8988T (cell line): ENCODE results near the gene HIVEP2.
"Not testable (repeated sequence)": the region's sequence is repeated elsewhere in the genome, so short reads cannot be mapped to it uniquely, and the experiment has no call there.

ENCODE experiments used
- DNase-seq: peaks from one replicate; pipeline ENCODE4 v3.0.0; 2011

The HIVEP2 gene, protein sequence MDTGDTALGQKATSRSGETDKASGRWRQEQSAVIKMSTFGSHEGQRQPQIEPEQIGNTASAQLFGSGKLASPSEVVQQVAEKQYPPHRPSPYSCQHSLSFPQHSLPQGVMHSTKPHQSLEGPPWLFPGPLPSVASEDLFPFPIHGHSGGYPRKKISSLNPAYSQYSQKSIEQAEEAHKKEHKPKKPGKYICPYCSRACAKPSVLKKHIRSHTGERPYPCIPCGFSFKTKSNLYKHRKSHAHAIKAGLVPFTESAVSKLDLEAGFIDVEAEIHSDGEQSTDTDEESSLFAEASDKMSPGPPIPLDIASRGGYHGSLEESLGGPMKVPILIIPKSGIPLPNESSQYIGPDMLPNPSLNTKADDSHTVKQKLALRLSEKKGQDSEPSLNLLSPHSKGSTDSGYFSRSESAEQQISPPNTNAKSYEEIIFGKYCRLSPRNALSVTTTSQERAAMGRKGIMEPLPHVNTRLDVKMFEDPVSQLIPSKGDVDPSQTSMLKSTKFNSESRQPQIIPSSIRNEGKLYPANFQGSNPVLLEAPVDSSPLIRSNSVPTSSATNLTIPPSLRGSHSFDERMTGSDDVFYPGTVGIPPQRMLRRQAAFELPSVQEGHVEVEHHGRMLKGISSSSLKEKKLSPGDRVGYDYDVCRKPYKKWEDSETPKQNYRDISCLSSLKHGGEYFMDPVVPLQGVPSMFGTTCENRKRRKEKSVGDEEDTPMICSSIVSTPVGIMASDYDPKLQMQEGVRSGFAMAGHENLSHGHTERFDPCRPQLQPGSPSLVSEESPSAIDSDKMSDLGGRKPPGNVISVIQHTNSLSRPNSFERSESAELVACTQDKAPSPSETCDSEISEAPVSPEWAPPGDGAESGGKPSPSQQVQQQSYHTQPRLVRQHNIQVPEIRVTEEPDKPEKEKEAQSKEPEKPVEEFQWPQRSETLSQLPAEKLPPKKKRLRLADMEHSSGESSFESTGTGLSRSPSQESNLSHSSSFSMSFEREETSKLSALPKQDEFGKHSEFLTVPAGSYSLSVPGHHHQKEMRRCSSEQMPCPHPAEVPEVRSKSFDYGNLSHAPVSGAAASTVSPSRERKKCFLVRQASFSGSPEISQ (N-terminal part only)

DNA sequence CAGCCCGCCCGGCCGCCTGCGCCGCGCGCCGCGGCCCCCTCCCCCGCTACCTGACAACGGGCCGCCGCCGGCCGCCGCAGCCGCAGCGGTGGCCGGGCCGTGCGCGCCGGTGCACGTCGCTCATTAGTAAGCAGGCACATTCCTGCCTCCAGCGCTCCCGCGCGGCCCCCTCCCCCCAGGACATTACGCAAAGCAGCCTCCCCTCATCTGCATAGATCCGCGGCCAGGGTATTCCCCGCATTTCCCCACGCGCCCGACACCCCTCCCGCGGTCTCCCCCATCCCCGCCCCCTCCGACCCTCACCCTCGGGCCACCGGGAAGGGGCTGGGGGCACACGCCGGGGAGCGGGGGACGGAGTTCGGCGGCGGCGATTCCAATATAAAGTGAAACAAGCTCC is at the start of gene HIVEP2:
Gene HIVEP2, minus strand, starts transcription at position 128 of the 397 bp plus-strand sequence. CDS start 170,438 bp downstream, outside the sequence.
- peak; percentile 66 for DNase-seq

DNA sequence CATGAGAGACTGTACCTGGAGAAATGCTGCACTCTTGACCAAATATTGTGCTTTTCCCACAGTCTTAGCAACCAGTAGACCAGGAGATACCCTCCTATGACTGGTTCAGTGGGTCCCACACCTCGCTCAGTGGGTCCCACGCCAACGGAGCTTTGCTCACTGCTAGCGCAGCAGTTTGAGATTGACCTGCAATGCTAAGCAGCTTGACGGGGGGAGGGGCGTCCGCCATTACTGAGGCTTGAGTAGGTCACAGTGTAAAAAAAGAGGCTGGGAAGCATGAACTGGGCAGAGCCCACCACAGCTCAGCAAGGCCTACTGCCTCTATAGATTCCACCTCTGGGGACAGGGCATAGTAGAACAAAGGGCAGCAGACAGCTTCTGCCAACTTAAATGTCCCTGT is 49.0 kb upstream of the HIVEP2 start:
- DNase-seq: no peak

DNA sequence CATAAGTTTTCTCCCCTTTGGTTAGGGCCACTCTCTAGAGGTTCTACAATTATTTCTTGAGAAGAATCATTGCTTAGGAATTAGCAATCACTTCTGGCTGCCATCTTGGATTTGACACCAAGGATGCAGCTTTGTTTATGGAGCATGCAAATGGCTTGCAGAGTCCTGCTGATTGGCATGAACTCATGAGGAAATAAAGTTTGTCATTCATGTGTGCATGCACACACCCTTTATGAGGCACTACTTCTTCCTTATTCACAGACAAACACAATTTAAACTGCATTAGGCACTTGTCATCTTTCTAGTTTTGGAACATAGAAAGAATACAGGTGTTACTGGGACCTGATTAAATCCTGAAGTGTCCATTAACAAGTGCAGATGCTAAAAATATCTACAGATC is 42.5 kb upstream of the HIVEP2 start:
- no peak for DNase-seq

DNA sequence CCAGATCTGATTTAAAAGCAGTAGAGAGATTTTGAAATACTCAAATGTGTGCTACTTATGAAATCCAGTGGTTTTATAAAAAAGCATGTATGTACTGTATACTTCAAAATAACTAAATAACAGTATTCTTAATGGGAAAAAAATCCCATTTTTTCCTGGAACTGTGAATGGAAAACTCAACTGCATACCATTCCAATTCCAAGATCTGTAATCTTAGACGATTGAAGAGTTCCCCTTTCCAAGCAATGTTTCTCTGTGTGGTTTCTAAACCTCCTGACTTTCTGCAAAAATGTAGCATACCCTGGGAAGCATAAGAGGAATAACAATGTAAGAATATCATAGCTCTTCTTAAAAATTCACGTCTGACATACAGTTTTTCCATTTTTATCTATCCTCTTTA is 40.3 kb upstream of the HIVEP2 start:
- no peak for DNase-seq

DNA sequence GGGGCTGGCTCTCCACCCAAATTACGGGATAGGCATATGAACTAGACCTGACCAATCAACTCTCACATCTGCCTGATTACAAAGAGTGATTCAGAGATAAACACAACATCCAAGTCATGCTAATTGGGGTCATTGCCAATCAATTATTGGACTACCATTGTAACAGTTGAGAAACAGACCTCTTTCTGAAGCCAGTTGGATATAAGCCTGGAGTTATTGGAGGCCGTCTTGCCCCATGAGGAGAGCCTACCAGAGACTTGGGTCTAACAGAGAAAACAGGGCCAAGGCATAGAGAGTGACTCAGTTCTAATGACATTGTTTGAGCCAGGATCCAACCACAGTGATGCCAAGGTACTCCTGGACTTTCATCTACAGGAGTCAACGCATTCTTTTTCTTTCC is 39.4 kb upstream of the HIVEP2 start:
- no peak for DNase-seq

DNA sequence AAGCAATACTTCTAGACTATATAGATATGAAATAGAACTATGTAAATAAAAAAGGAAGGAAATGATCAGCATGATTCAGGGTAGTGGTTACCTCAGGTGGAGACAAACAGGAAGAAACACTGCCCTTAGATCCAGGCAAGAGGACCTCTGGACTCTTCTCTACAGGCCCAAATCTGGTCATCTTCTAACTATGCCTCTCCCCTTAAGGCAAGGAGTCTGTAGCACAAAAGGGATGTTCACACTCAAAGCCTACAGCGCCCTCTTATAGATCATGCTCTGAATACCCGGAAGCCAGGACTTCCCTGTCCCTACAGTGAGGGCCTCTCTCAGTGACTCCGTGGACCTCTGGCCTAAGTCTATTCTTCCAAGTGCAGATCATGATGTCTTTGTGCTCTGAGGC is 30.4 kb upstream of the HIVEP2 start:
- no peak for DNase-seq

DNA sequence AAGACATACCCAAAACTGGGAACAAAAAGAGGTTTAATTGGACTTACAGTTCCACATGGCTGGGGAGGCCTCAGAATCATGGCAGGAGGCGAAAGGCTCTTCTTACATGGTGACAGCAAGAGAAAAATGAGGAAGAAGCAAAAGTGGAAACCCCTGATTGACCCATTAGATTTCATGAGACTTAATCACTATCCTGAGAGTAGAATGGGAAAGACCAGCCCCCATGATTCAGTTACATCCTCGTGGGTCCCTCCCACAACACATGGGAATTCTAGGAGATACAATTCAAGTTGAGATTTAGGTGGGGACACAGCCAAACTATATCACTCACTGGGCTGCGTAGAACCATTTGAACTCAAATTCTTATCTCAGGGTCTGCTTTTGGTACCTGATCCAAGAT is 26.0 kb upstream of the HIVEP2 start:
- not testable (repeated sequence) for DNase-seq

DNA sequence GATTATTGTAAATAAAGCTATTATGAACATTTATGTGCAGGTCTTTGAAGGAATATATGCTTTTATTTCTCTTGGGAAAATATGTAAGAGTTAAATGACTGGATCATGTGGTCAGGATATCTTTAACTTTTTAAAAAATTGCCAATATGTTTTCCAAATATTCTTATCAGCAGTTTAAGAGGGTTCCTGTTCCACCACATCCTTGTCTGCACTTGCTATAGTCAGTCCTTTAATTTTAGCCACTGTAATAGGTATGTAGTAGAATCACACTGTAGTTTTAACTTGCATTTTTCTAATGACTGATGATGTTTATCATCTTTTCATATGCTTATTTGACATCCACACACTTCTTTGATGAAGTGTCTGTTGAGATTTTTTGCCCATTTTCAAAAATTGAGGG is 23.6 kb upstream of the HIVEP2 start:
- DNase-seq: no peak

DNA sequence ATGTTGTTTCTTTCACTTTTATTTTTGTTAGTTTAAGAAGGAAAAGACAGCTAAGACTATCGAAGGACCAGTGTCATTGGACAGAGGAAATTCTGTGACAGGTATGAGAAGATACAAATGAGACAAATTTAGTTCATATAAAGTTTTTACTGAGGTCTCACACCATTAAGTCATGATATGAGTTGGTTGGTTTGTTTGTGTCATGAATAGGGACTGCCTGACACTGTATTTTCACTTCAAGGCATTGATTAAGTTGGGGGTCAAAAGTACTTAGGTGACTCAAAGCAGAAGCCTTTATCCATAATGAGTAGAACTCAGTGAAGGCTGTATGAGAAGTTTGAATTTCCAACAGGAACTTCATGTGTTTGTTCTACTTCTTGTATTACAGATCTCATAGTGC is 21.3 kb upstream of the HIVEP2 start:
- DNase-seq: no peak

DNA sequence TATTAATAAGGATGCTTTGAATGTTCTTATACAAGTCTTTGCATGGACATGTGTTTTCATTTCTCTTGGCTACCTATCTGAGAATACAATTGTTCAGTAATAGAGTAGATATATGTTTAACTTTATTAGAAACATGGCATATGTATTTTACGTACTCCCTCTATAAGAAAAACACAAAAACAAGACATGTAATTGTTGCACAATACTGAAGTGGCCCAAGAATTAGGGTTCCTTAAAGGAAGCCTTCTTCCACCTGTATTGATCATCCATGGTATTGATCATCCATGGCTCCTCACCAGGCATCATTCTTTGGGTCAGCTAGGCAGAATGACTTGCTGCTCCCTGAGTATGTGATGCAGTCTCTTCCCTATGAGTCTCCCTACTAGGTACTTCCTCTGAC is 20.2 kb upstream of the HIVEP2 start:
- no peak for DNase-seq

DNA sequence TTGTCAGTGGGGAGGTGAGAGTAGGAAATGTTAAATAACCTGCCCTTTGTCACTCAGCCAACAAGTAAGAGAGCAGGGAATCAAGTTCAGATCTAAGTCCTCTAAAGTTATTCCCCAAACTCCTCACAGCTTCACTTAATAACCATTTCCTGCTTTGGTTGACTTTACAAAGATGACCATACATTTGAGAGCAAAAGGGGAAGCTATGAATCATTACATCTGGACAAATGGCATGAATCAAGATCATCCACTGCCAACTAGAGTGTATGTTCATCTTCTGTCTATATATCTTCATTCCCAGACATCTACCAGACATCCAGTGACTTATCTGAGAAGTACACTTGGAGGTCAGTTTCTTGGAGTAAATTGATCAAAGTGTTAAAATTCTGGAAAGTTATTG is 15.1 kb upstream of the HIVEP2 start:
- no peak for DNase-seq

DNA sequence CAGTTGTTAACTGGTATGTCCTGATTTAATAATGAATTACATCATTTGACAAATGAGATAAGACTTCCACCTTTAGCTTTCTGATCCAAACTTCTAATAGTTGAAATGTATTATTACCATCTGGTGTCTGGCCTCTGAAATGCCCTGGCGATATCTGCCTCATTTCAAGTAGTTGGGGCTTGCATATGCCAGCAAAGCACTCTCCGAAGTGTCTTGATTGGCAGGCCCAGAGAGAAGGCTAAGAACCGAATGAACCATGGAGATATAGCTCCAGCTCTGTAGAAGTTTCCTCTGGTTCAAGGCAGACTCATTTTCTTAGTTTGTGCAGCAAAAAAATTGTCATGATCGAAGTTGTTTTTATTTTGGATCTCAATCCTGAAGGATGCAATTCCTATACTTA is 13.4 kb upstream of the HIVEP2 start:
- no peak for DNase-seq

DNA sequence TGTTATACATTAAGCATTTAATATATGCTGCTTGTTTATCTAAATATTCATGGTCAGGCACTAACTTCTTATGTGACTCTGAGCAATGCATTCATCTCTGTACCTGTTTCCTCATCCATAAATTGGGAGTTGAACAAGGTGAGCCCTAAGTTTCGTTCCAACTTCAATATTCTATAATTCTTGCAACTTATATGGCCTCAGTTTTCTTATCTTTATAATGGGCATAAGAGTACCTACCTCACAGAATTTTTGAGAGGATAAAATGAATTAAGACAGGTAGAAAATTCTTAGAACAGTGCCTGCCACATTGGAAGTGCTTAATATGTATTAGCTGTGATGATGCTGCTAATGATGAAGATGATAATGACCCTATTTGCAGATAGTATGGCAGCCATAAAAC is 11.8 kb upstream of the HIVEP2 start:
- DNase-seq: no peak

DNA sequence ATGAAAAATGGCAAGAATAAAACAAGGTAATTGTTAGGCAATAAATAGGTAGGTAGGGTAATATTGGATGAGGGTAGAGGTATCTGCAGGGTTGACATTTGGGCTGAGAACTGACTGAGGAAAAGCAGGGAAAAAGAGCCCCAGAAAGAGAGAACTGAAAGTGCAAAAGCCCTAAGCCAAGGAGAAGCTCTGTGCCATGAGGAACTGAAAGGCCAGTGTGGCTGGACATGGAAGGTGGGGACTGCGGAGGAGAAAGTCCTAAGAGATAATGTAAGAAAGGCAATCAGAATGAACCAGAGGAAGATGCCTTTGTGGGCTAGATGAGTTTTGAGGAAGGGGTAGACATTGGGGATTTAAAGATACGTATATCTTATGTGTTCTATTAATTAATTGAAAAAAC is 9.9 kb upstream of the HIVEP2 start:
- DNase-seq: no peak

DNA sequence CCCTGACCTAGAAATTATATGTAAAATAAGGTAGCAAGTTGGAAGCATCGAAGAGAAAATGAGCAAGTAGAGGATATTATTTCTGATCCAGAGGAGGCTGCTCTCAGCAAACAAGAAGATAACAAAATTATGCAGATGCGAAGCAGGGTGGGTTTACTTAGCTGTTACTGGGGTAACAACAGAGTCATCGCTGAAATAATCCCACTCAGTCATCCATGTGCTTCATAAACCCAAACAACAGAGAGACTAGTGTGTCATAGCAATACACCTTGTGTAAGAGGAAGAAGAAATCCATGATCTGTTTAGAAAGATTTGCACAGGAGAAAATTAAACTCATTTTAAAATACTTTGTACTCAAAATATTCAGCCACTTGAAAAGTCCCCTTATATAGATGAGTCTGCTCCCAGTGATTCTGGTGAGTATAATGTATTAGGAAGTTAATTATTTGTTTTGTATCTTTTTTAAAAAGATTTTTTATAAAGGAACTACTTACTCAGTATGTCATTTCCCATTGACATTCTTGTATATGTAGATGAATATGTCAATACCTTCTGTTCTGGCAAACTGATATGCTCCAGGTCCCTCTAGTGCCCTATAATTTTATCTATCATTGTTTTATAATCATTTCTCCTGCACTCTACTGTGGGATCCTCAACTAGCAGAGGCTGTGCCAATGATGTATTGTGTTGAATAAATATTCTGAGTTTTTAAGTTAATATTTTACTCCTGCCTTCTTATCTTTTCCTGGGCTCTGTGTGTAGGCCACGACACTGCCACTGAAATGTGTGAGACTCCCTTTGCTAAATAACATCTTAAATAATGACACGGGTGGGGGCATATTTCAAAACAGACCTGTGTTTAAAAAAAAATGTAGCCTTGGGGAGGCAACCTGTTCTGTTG is 8.6 kb upstream of the HIVEP2 start:
- DNase-seq: no peak

DNA sequence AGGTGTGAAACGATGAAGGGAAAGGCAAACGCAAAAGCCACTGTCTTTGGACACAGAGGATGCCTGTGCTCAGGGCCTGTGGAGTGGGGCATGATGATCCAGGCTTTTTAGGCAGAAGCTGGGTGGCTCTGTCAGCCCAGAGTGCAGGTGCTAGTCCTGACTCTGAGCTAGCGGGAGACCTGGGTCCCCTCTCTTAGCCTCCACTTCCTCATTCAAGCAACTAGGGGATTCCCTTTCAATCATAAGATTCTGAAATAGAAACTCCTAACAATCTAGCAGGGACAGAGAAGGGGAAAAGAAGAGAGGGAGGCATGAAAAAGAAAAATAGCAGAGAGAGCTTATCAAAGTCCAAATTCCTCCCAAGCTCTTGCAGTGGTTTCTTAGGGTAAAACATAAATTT is 7.6 kb upstream of the HIVEP2 start:
- no peak for DNase-seq

DNA sequence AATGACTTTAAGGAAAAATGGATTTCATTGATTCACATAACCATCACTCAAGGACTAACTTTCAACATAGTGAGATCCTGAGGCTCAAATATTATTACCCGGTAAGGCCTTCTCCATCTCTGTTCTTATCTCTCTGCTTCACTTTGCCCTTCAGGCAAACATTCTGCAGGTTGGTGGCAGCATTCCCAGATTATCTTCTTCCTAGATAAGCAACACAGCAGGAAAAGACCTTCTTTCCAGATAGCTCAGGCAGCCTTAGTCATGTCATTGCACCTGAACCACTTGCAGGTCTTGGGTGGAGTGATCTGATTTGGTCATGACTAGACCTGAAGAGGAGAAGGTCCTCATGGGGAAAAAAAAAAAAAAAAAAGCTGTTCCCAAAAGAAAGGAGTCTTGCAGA is 5.3 kb upstream of the HIVEP2 start:
- DNase-seq: no peak

DNA sequence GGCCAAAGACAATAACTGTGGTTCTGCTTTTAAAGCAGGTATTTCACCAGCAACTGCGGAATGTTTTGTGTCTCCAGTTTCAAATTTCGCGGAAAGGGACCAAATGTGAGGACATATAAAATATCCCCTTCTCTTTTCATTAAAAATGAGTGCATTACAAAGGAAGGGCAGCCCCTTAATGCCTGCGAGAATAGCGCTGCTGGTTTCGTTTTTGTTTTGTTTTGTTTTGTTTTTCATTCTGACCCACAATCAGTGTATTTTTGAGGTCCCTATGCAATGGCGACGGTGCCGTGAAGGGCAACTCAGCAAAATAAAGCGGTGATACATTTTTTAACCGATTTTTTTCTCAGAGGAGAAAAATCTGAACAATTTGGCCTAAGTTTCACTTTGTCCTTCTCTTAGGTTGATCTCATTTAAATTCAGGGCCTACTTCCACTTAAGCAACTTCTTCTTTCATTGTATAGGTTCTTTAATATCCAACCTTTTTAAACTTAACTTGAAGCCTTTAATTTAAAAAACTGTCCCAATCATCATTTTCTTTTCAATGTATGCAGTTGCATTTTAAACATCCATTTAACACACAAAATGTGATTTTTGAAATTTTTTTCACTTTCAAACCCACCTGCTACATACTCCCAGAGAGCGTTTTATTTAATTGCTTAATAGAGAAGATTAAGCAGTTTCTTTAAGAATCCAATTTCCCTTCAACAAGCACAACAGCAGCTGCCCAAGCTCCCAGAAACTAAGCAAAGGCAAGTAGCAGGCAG is 2.9 kb upstream of the HIVEP2 start:
- DNase-seq: no peak

DNA sequence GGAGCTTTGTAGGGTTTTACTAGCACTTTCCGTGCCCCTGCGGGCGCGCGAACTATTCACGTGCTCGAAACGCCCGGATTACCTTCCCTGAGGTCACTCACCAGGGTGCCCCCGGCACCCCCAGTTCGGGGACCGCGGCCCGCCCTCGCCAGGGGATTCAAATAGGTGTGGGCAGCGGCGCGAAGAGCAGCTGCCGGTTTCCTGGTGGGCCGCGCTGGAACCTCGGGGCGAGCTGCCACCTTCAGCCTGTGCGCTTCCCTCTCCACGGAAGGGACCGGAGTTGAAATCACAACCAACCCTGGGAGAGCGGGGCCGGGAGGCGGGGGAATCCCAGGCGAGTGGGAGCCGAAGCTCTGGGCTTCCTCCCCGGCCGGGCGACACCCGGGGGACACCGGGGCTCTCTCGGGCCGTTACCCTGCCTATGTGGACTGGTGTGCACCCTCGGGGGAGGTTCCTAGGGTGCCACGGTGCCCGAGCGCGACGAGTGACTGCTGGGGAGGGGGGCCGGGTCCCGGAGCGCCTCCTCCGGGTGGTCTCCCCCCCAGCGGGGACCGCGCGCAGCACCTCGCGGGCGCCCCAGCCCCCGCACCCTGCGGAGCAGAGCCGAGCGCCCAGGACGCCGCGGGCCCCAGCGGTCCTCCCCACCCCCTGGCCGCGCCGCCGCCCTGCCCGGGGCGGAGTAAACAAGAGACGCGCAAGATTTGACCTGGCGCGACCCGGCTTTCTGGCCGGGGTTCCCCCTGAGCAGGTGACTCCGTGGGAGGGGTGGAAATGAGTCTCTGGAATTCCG is 2.1 kb upstream of the HIVEP2 start:
- DNase-seq: peak; percentile 82

DNA sequence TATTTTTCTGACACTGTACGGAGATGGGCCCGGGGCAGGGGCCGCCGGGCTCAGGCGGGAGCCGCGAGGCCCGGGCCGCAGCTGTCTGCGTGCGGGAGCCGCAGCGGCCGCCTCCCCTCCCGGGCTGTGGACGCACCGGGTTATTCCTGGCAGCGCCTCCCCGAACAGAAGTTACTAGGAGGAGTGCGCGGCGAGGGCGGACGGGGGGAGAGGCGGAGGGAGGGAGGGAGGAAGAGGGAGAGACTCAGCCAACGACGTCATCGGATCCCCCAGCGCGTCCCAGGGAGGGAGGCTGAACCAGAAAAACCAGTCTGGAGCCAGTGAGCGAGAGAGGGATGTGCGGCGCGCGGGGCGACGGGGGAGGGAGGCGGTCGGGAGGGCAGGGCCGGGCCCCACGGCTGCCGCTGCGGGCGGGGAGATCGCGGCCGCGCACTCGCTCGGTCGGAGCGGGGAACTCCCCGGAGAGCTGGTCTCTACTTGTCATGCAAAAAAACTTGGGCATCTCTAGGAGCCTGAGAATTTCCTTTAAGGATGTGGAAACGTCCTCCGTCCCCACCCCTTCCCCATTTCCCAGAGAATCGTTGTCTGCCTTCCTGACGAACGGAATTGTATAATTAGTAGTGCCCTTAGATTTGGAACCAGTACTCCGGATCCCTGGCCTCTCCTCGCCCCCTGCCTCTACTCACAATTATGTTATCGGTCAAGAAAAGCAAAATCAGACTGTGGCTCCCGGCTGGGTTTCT is 1.4 kb upstream of the HIVEP2 start:
- DNase-seq: peak; percentile 91
